Neuron (in vitro differentiated cells): ENCODE data around the gene IFI35.
"Not testable (repeated sequence)": the region's sequence is repeated elsewhere in the genome, so short reads cannot be mapped to it uniquely, and the experiment has no call there.

ENCODE experiments used
- H2AFZ ChIP-seq: one replicate; pipeline ENCODE4 v1.6.1; 2013; ENCODE audit warnings: low read depth, mild to moderate bottlenecking, inconsistent platforms, low read length, moderate library complexity
- H3K27me3 ChIP-seq: one replicate; pipeline ENCODE4 v1.6.1; 2013; ENCODE audit warnings: low read length; ENCODE audit not compliant: insufficient read depth
- H3K36me3 ChIP-seq: one replicate; pipeline ENCODE4 v1.6.1; 2013; ENCODE audit warnings: low read length; ENCODE audit not compliant: insufficient read depth
- H3K4me1 ChIP-seq: one replicate; pipeline ENCODE4 v1.6.1; 2013; ENCODE audit warnings: low read length; ENCODE audit not compliant: insufficient read depth
- H3K4me3 ChIP-seq: 2 replicates; pipeline ENCODE4 v1.5.1; 2013; ENCODE audit warnings: mild to moderate bottlenecking, low read length, moderate library complexity
- H3K9me3 ChIP-seq: one replicate; pipeline ENCODE4 v1.6.1; 2013; ENCODE audit warnings: low read length

Gene IFI35

DNA sequence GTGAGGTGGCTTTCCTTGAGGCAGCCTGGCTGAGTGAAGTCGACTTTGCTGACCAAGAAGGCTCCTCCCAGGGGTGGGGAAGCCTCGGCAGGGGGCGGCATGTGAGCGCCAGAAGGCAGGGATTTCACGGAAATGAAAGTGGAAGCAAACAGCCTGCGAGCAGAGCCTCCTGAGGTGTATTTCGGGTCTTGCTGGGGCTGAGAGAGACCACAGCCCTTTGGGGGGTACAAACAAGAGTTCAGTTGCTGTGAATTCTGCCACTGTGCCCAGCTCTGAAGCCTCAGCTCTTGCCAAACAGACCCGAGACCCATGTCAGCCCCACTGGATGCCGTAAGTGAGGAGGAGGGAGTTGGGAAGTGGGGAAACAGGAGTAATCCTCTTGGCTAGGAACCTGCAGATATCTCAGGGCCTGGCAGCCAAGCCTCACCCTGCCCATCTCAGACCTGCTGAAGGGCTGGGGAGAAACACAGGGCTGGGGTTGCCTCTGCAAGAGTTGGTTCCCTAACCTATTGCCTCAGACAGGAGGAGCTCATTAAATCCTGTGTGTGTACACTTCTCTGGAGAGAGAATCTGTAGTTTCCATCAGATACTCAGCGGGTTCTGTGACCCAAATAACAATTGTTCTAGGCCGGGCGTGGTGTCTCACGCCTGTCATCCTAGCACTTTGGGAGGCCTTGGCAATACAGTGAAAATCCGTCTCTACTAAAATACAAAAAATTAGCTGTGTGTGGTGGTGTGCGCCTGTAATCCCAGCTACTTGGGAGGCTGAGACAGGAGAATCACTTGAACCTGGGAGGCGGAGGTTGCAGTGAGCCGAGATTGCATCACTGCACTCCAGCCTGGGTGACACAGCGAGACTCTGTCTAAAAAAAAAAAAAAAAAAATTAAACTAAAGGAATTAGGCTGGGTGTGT lies at the start of gene IFI35:
IFI35 (plus strand) TSS at position 146 of the 913 bp plus-strand sequence; CDS start at position 310, 164 bp downstream.
- Histone ChIP-seq H2AFZ (no peak within 1 kb of the TSS), H3K9me3 (no peaks in the 10 kb centered on the region), H3K27me3 (no peaks in the 10 kb centered on the region), H3K4me3 (no peak within 1 kb of the TSS), H3K4me1 (peaks cover 2% of the 10 kb centered on the region), H3K36me3 (peaks cover 20% of the 10 kb centered on the region)

GRCh38 chr17:42964161-42964932 lies 42.2 kb upstream of the IFI35 start, which contains the start of gene AARSD1:
Gene AARSD1, minus strand, starts transcription at chr17:42964454. Its CDS starts 14 bp downstream, at chr17:42964440.
- Histone ChIP-seq H3K9me3 (no peaks in the 10 kb centered on the region), H3K4me1 (peaks cover 6% of the 10 kb centered on the region), H3K27me3 (no peaks in the 10 kb centered on the region), H2AFZ (peak within 1 kb of the TSS; percentile 23), H3K4me3 (peak within 1 kb of the TSS; percentile 66), H3K36me3 (peaks cover 25% of the 10 kb centered on the region)

DNA sequence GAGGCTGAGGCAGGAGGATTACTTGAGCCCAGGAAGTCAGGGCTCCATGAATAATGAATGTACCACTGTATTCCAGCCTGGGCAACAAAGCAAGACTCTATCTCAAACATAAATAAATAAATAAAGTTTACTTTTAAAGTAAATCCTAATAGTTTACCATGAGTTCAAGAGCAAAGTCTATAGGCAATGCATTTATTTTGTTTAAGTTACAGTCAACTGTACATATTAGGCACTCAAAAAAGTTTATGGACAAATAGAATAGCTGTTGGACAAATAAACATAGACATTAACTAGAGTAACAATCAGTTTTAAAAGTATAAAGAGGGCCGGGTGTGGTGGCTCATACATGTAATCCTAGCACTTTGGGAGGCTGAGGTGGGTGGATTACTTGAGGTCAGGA lies 38.7 kb upstream of the IFI35 start:
- Histone ChIP-seq H3K4me3 (no peak overlapping the region), H3K4me1 (peaks cover 6% of the 10 kb centered on the region), H2AFZ (no peak overlapping the region), H3K9me3 (no peaks in the 10 kb centered on the region), H3K36me3 (peaks cover under 1% of the 10 kb centered on the region), H3K27me3 (no peaks in the 10 kb centered on the region)

GRCh38 chr17:42969001-42969581 lies 37.5 kb upstream of the IFI35 start:
- Histone ChIP-seq H3K9me3 (no peaks in the 10 kb centered on the region), H3K36me3 (no peaks in the 10 kb centered on the region), H3K4me3 (no peak overlapping the region), H2AFZ (no peak overlapping the region), H3K27me3 (no peaks in the 10 kb centered on the region), H3K4me1 (no peaks in the 10 kb centered on the region)

- Histone ChIP-seq H3K36me3 (no peaks in the 10 kb centered on the region), H2AFZ (no peak overlapping the region), H3K4me1 (no peaks in the 10 kb centered on the region), H3K9me3 (no peaks in the 10 kb centered on the region), H3K27me3 (no peaks in the 10 kb centered on the region), H3K4me3 (no peak overlapping the region)
Measured at GRCh38 chr17:42971589-42971988, 35.0 kb upstream of the IFI35 start.

DNA sequence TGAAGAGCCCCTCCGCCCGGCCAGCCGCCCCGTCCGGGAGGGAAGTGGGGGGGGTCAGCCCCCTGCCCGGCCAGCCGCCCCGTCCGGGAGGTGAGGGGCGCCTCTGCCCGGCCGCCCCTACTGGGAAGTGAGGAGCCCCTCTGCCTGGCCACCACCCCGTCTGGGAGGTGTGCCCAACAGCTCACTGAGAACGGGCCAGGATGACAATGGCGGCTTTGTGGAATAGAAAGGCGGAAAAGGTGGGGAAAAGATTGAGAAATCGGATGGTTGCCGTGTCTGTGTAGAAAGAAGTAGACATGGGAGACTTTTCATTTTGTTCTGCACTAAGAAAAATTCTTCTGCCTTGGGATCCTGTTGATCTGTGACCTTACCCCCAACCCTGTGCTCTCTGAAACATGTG lies 33.3 kb upstream of the IFI35 start:
- not testable (repeated sequence) for H3K36me3 ChIP-seq, H3K4me3 ChIP-seq, H3K9me3 ChIP-seq, H3K4me1 ChIP-seq, H2AFZ ChIP-seq, H3K27me3 ChIP-seq

DNA sequence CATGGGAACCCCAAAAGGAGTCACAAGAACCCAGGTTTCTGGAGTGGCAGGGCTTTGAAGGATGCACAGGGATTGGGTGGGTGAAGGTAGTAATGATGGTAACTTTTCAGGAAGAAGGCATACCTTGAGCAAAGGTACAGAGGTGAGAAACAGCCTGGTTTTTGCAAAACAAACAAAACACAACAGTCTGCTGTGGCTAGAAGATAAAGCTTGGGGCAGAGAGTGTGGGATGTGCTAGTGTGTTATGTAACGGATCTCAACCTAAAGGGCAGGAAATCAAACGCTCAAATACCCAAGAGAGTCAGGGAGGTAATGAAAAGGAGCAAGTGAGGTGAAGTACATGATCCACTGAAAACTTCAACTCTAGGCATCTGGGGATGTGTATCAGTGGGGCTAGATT lies 31.3 kb upstream of the IFI35 start:
- H3K36me3 ChIP-seq, result no peaks in the 10 kb centered on the region
- H3K4me3 ChIP-seq, result no peak overlapping the region
- no peaks in the 10 kb centered on the region for H3K9me3 ChIP-seq

GRCh38 chr17:42975701-42976100 lies 30.9 kb upstream of the IFI35 start:
- H3K9me3 ChIP-seq, H2AFZ ChIP-seq, H3K4me1 ChIP-seq, H3K36me3 ChIP-seq, H3K27me3 ChIP-seq, H3K4me3 ChIP-seq: not testable (repeated sequence)

More for the DNA sequence above, 31.3 kb upstream of the IFI35 start:
- H2AFZ ChIP-seq, result no peak overlapping the region
- H3K27me3 ChIP-seq, result no peaks in the 10 kb centered on the region
- peaks cover 3% of the 10 kb centered on the region for H3K4me1 ChIP-seq

DNA sequence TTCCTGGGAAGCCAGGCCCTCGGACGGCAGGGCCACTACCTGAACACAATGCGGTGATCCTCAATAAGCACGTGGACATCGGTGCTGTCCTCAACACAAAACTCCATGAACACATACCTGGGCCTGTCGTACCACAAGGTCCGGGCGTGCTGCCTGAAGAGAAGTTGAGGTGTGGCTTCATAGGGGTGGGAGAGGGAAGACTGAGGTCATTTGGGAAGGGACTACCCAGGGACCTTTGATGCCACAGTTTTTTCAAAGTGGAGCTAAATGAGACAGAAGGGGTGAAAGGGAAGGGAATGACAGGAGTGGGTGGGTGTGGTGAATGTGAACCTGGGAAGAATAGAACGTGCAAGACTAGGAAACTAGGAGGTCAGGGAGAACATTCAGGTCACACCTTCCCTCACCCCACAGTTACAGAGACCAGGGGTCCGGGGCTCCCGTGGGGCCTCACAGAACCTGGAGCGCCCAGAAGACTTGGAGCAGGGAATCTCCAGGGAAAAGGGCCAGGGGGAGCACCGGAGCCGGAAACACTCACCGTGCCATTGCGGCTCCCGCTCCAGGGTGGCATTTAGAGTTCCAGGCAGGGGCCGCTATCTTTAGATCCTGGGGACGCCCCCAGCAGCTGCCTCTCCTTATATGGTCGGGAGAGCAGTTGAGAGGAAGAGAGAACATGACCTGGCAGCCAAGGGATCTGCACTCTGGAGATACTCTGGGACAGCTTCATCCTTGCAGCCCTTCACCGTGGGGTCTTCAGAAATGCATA lies 26.9 kb upstream of the IFI35 start, which contains the start of gene PTGES3L:
PTGES3L (minus strand) TSS at position 570 of the 763 bp plus-strand sequence; CDS start at position 543, 27 bp downstream.
- Histone ChIP-seq H3K4me3 (peak within 1 kb of the TSS; percentile 55), H2AFZ (peak within 1 kb of the TSS; percentile 78), H3K4me1 (peaks cover 12% of the 10 kb centered on the region), H3K36me3 (peaks cover 5% of the 10 kb centered on the region), H3K9me3 (no peaks in the 10 kb centered on the region), H3K27me3 (no peaks in the 10 kb centered on the region)

DNA sequence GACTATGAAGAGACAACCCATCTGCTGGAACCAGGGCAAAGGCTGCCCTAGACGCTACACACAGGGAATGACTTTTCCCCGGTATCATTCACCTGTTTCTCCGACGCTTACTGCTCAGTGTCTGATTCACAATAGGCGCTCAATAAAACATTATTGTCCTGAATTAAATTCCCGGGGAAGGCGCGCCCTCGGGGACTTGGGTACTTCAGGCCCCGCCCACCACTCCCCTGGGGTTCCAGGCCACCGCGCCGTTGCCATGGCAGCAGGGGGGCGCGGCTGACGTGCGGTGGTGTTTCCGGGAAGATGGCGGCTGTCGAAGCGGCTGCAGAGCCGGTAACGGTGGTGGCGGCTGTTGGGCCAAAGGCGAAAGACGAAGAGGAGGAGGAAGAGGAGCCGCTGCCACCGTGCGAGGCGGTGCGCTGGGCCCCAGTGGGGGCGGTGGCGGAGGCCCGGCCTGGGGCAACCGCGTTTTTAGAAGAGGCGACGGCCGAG lies 26.3 kb upstream of the IFI35 start, which contains the start of gene RUNDC1:
RUNDC1 (plus strand) TSS at position 292 of the 492 bp plus-strand sequence; CDS start at position 304, 12 bp downstream.
- Histone ChIP-seq H3K36me3 (peaks cover 10% of the 10 kb centered on the region), H3K9me3 (no peaks in the 10 kb centered on the region), H3K4me3 (peak within 1 kb of the TSS; percentile 55), H2AFZ (peak within 1 kb of the TSS; percentile 78), H3K4me1 (peaks cover 12% of the 10 kb centered on the region), H3K27me3 (no peaks in the 10 kb centered on the region)

DNA sequence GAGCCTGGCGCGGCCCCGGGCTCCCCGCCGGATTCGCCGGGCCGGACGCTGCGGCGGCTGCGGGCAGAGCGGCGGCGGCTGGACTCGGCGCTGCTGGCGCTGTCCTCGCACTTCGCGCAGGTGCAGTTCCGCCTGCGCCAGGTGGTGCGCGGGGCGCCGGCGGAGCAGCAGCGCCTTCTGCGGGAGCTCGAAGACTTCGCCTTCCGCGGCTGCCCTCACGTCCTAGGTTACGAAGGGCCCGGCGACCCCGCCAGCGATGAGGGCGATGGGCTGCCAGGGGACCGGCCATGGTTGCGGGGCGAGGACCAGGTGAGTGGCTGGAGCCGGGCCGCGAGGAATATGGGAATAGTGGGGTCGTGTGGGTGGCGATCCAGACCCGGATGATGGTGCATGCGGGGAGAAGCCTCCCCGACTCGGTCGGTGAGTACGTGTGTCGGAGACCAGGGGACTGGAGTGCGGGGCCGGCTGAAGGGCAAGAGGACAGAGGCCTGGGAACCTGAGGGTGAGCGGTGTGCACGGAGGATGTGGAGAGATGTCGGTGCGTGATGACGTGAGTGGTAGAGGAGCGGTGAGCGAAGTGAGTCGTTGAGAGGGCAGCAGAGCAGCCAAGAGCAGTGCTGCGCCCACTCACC lies 25.7 kb upstream of the IFI35 start:
- Histone ChIP-seq H2AFZ (peak overlapping the region; percentile 78), H3K9me3 (no peaks in the 10 kb centered on the region), H3K4me1 (peaks cover 12% of the 10 kb centered on the region), H3K4me3 (peak overlapping the region; percentile 55), H3K36me3 (peaks cover 10% of the 10 kb centered on the region), H3K27me3 (no peaks in the 10 kb centered on the region)

DNA sequence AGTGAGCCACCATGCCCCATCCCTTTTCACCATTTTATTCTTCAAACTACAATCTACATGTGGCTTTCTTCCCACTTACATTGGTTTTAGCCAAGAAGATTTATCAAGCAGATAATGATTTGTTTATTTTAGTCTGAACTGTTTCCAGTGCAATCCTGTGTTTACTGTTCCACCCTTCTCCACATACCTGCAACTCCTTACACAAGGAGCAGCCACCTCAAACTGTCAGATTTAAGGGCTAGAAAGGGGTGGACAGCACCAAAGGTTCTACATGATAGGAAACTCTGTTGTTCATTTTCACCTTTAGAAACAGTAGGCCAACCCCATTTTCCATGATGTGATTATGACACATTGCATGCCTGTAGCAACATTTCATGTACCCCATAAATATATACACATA lies 24.3 kb upstream of the IFI35 start:
- peaks cover 15% of the 10 kb centered on the region for H3K36me3 ChIP-seq
- no peak overlapping the region for H2AFZ ChIP-seq
- H3K9me3 ChIP-seq, result no peaks in the 10 kb centered on the region
- no peak overlapping the region for H3K4me3 ChIP-seq
- peaks cover 12% of the 10 kb centered on the region for H3K4me1 ChIP-seq
- no peaks in the 10 kb centered on the region for H3K27me3 ChIP-seq
